WTC11 (cell line): ENCODE results near the gene HYAL1. TPM values are rescaled to one million over a fixed set of nuclear protein-coding genes. Genes with fewer than 3 reads are reported as not detected.
A peak's percentile ranks its signal among the peaks of the same experiment; 100 is the strongest.

Experiments
- AR ChIP-seq: fragments of 250-450 bp; sonication (Bioruptor Pico); IDR thresholded peaks from 2 replicates; pipeline ENCODE4 v1.9.0; 2021; ENCODE audit warnings: mild to moderate bottlenecking
- ATF2 ChIP-seq: sonication (generic); formaldehyde crosslinking; IDR thresholded peaks from 2 replicates; pipeline ENCODE4 v1.8.1; 2022; ENCODE audit warnings: low read depth, missing genetic modification reagents, borderline replicate concordance
- EMX1 ChIP-seq: fragments of 250-450 bp; sonication (Bioruptor Pico); IDR thresholded peaks from 2 replicates; pipeline ENCODE4 v1.8.0; 2021; ENCODE audit warnings: mild to moderate bottlenecking
- ERG ChIP-seq: fragments of 250-450 bp; sonication (Bioruptor Pico); IDR thresholded peaks from 2 replicates; pipeline ENCODE4 v1.8.0; 2021; ENCODE audit warnings: mild to moderate bottlenecking
- ESRRA ChIP-seq: sonication (generic); formaldehyde crosslinking; IDR thresholded peaks from 2 replicates; pipeline ENCODE4 v1.8.1; 2022; ENCODE audit warnings: mild to moderate bottlenecking, missing genetic modification reagents, borderline replicate concordance
- FOXJ3 ChIP-seq: sonication (generic); formaldehyde crosslinking; IDR thresholded peaks from 2 replicates; pipeline ENCODE4 v1.9.0; 2021; ENCODE audit warnings: missing genetic modification reagents, mild to moderate bottlenecking, borderline replicate concordance
- FOXK1 ChIP-seq: sonication (generic); formaldehyde crosslinking; IDR thresholded peaks from 2 replicates; pipeline ENCODE4 v1.8.0; 2022; ENCODE audit warnings: mild to moderate bottlenecking, moderate library complexity, missing genetic modification reagents
- GABPB1 ChIP-seq: sonication (generic); formaldehyde crosslinking; IDR thresholded peaks from 2 replicates; pipeline ENCODE4 v1.8.1; 2023; ENCODE audit warnings: mild to moderate bottlenecking, missing genetic modification reagents
- HMGA2 ChIP-seq: fragments of 250-450 bp; sonication (Bioruptor Pico); IDR thresholded peaks from 2 replicates; pipeline ENCODE4 v1.4.0; 2021; ENCODE audit warnings: mild to moderate bottlenecking, moderate library complexity
- NFATC4 ChIP-seq: fragments of 250-450 bp; sonication (Bioruptor Pico); IDR thresholded peaks from 2 replicates; pipeline ENCODE4 v1.9.0; 2021; ENCODE audit warnings: mild to moderate bottlenecking
- NR1H2 ChIP-seq: sonication (generic); formaldehyde crosslinking; IDR thresholded peaks from 2 replicates; pipeline ENCODE4 v1.9.0; 2021; ENCODE audit warnings: mild to moderate bottlenecking, moderate library complexity, missing genetic modification reagents
- NR2C2 ChIP-seq: sonication (generic); formaldehyde crosslinking; IDR thresholded peaks from 2 replicates; pipeline ENCODE4 v1.8.0; 2022; ENCODE audit warnings: mild to moderate bottlenecking, missing genetic modification reagents
- RORB ChIP-seq: fragments of 250-450 bp; sonication (Bioruptor Pico); IDR thresholded peaks from 2 replicates; pipeline ENCODE4 v1.9.0; 2021; ENCODE audit warnings: mild to moderate bottlenecking
- SMAD3 ChIP-seq: sonication (generic); formaldehyde crosslinking; IDR thresholded peaks from 2 replicates; pipeline ENCODE4 v1.8.0; 2022; ENCODE audit warnings: missing genetic modification reagents, mild to moderate bottlenecking, borderline replicate concordance
- SMAD4 ChIP-seq: sonication (generic); formaldehyde crosslinking; IDR thresholded peaks from 2 replicates; pipeline ENCODE4 v1.8.0; 2022; ENCODE audit warnings: mild to moderate bottlenecking, missing genetic modification reagents
- SOX15 ChIP-seq: fragments of 250-450 bp; sonication (Bioruptor Pico); IDR thresholded peaks from 2 replicates; pipeline ENCODE4 v1.9.0; 2021; ENCODE audit warnings: mild to moderate bottlenecking
- TCF7 ChIP-seq: sonication (generic); formaldehyde crosslinking; IDR thresholded peaks from 2 replicates; pipeline ENCODE4 v1.8.0; 2022; ENCODE audit warnings: mild to moderate bottlenecking, low read depth, missing genetic modification reagents, moderate library complexity
- USF1 ChIP-seq: sonication (generic); formaldehyde crosslinking; IDR thresholded peaks from 2 replicates; pipeline ENCODE4 v1.8.0; 2022; ENCODE audit warnings: mild to moderate bottlenecking, missing genetic modification reagents
- ZMAT4 ChIP-seq: fragments of 250-450 bp; sonication (Bioruptor Pico); IDR thresholded peaks from 2 replicates; pipeline ENCODE4 v1.9.0; 2021; ENCODE audit warnings: mild to moderate bottlenecking
- ZNF121 ChIP-seq: sonication (generic); formaldehyde crosslinking; IDR thresholded peaks from 2 replicates; pipeline ENCODE4 v1.8.0; 2023; ENCODE audit warnings: missing genetic modification reagents
- ZNF219 ChIP-seq: sonication (generic); formaldehyde crosslinking; IDR thresholded peaks from 2 replicates; pipeline ENCODE4 v1.8.0; 2023; ENCODE audit warnings: missing genetic modification reagents, mild to moderate bottlenecking, borderline replicate concordance
- ZNF317 ChIP-seq: sonication (generic); formaldehyde crosslinking; IDR thresholded peaks from 2 replicates; pipeline ENCODE4 v1.8.1; 2023; ENCODE audit warnings: low read depth, mild to moderate bottlenecking, moderate library complexity, missing genetic modification reagents, borderline replicate concordance
- ZNF532 ChIP-seq: fragments of 250-450 bp; sonication (Bioruptor Pico); IDR thresholded peaks from 2 replicates; pipeline ENCODE4 v1.9.0; 2021; ENCODE audit warnings: mild to moderate bottlenecking, borderline replicate concordance
- ZNF671 ChIP-seq: fragments of 250-450 bp; sonication (Bioruptor Pico); IDR thresholded peaks from 2 replicates; pipeline ENCODE4 v1.8.0; 2021; ENCODE audit warnings: mild to moderate bottlenecking
- total RNA-seq: library from RNA; stranded (reverse); gene quantifications from 3 replicates; pipeline ENCODE4 v1.2.3, GENCODE V29; 2021
- TF ChIP-seq, protein P1 (sequence below): sonication (generic); formaldehyde crosslinking; IDR thresholded peaks from 2 replicates; pipeline ENCODE4 v1.8.0; 2023; ENCODE audit warnings: missing genetic modification reagents
- TF ChIP-seq, protein P2 (sequence below): fragments of 250-450 bp; sonication (Bioruptor Pico); IDR thresholded peaks from 2 replicates; pipeline ENCODE4 v2.1.2; 2022; ENCODE audit warnings: mild to moderate bottlenecking, moderate library complexity

Gene HYAL1
- total RNA-seq, 1 experiment from 2014 or later: 3.4 TPM

DNA sequence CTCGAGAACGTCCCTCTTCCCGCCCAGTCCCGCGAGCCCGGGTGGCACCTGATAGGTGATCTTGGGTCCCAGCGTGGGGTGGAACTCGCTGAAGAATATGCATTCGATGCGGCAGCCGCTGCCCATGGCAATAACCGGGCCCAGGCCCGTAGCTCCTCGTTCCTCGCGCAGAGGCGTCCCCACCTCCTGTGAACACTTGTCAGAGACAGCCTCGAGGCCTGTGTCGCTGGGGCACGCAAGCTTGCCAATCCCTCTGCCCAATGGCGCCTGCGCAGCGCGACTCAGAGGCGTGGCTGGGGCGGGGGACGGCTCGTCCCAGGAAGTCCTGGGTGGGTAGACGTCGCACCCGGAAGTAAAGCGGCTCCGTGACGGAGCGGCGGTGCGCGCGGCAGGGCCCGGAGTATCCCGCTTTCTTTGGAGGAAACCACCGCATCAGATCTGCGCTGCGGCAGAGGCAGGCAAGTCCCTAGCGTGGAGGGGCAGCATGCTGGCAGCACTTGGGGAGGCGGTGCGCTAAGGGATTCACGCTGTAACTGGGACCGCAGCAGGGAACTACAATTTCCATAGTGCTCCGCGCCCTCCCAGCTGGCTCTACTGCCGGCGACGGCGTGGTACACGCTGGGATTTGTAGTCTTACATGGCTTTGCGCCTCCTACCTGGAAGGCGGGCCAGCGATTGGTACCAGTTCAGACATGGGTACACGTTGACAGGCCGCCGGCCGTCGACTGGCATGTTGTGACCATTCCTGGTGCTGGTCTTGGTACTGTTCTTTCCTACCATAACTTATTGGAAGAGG, 47.4 kb upstream of the HYAL1 start, which contains the start of the genes CYB561D2 and NPRL2 (continued):
- TF ChIP-seq ERG (no peak), TCF7 (CRISPR knock-in tag) (no peak; the same call in 1 of the 2 replicates), ESRRA (CRISPR knock-in tag) (peak; percentile 87), SMAD4 (peak; percentile 75; the same call in 1 of the 2 replicates), GABPB1 (CRISPR knock-in tag) (peak; percentile 88), NR2C2 (CRISPR knock-in tag) (peak; percentile 71; the same call in 1 of the 2 replicates), SOX15 (no peak), ZNF219 (CRISPR knock-in tag) (no peak), ZMAT4 (CRISPR knock-in tag) (no peak), NR1H2 (CRISPR knock-in tag) (peak; percentile 80; the same call in 1 of the 2 replicates), USF1 (CRISPR knock-in tag) (0 out of 2 replicates have a peak, but pooled peaks have one; percentile 17), NFATC4 (CRISPR knock-in tag) (no peak), ZNF532 (no peak), RORB (CRISPR knock-in tag) (no peak), ZNF671 (CRISPR knock-in tag) (no peak), FOXK1 (CRISPR knock-in tag) (peak; percentile 74; the same call in 1 of the 2 replicates), ZNF317 (CRISPR knock-in tag) (no peak), ZNF121 (no peak; the same call in 1 of the 2 replicates), EMX1 (CRISPR knock-in tag) (no peak), SMAD3 (CRISPR knock-in tag) (peak; percentile 87; the same call in 1 of the 2 replicates), FOXJ3 (CRISPR knock-in tag) (peak; percentile 73; the same call in 1 of the 2 replicates), HMGA2 (CRISPR knock-in tag) (no peak), ATF2 (CRISPR knock-in tag) (no peak), AR (CRISPR knock-in tag) (no peak)
- TF ChIP-seq, protein P1, sequence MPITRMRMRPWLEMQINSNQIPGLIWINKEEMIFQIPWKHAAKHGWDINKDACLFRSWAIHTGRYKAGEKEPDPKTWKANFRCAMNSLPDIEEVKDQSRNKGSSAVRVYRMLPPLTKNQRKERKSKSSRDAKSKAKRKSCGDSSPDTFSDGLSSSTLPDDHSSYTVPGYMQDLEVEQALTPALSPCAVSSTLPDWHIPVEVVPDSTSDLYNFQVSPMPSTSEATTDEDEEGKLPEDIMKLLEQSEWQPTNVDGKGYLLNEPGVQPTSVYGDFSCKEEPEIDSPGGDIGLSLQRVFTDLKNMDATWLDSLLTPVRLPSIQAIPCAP (CRISPR knock-in tag): peak; percentile 96
- TF ChIP-seq, protein P2, sequence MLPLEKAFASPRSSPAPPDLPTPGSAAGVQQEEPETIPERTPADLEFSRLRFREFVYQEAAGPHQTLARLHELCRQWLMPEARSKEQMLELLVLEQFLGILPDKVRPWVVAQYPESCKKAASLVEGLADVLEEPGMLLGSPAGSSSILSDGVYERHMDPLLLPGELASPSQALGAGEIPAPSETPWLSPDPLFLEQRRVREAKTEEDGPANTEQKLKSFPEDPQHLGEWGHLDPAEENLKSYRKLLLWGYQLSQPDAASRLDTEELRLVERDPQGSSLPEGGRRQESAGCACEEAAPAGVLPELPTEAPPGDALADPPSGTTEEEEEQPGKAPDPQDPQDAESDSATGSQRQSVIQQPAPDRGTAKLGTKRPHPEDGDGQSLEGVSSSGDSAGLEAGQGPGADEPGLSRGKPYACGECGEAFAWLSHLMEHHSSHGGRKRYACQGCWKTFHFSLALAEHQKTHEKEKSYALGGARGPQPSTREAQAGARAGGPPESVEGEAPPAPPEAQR (CRISPR knock-in tag): no peak
